Heart right ventricle (tissue), 16 donors: ENCODE data around the gene JUND. TPM values are rescaled to one million over a fixed set of nuclear protein-coding genes. Genes with fewer than 3 reads are reported as not detected.

ENCODE experiments used
- ATAC-seq, 8 donors: fragments of 200-7000 bp; cut with Tn5 transposase; one replicate each; pipeline ENCODE4 v1.9.1; 2020; ENCODE audit warnings: mild to moderate bottlenecking in 8 of 8, moderate library complexity in 8 of 8, moderate number of reproducible peaks in 1 of 8
- DNase-seq, 2 donors: peaks; one replicate each; pipeline ENCODE4 v3.0.0-alpha.2; 2020
- H3K27ac ChIP-seq, 10 donors: fragments of 200-600 bp; sonication (generic) in 2 of 10; one replicate each; pipeline versions ENCODE4 v1.5.0 to v1.8.0; 2020 to 2022; ENCODE audit warnings: mild to moderate bottlenecking in 3 of 10
- H3K27me3 ChIP-seq, 7 donors: fragments of 200-600 bp; one replicate each; pipeline ENCODE4 v1.8.0; 2021 to 2022; ENCODE audit warnings: mild to moderate bottlenecking in 2 of 7
- H3K36me3 ChIP-seq, 9 donors: fragments of 200-600 bp; sonication (generic) in 1 of 9; one replicate each; pipeline versions ENCODE4 v1.5.0 to v1.8.0; 2020 to 2022; ENCODE audit warnings: mild to moderate bottlenecking in 2 of 9
- H3K4me1 ChIP-seq, 9 donors: fragments of 200-600 bp; sonication (generic) in 1 of 9; one replicate each; pipeline versions ENCODE4 v1.5.0 to v1.8.0; 2020 to 2022; ENCODE audit warnings: mild to moderate bottlenecking in 4 of 9
- H3K4me3 ChIP-seq, 10 donors: fragments of 200-600 bp; sonication (generic) in 2 of 10; one replicate each; pipeline versions ENCODE4 v1.5.0 to v1.8.0; 2020 to 2022; ENCODE audit warnings: mild to moderate bottlenecking in 7 of 10, moderate library complexity in 2 of 10
- H3K9me3 ChIP-seq, 11 donors: fragments of 200-600 bp in 10 of 11; sonication (generic) in 2 of 11; one replicate each; pipeline versions ENCODE4 v1.5.0 to v1.8.0; 2013 to 2022; ENCODE audit warnings: mild to moderate bottlenecking in 2 of 11, control low read depth in 1 of 11, moderate library complexity in 1 of 11
- WGBS, 2 donors: extraction: QIAGEN DNeasy Blood & Tissue Kit; methylation state at CpG; one replicate each; pipeline ENCODE4 v1.1.7; 2013; ENCODE audit warnings: inconsistent platforms in 1 of 2; 5-methylcytosine and 5-hydroxymethylcytosine counted together
- intact Hi-C, 10 donors: fragments of 100-400 bp; cut with DNase I; formaldehyde crosslinking; loops; one replicate each; pipeline versions ENCODE4 v1.11.1 to v1.14.2; 2022
- polyA plus RNA-seq, 2 donors: library from polyadenylated mRNA; stranded (reverse); fragments of 200-250 nt; gene quantifications; one replicate each; pipeline ENCODE4 v1.2.3, GENCODE V29; 2013
- total RNA-seq, 10 donors: library from RNA; stranded (reverse); fragmentation: NEBNext Ultra II Directional in 3 of 10; extraction: Animal tissue kit (Norgen Biotek cat#: 25700) in 3 of 10; gene quantifications; one replicate each; pipeline versions ENCODE4 v1.2.1 to v1.2.4, GENCODE V29; 2021 to 2023
- TF ChIP-seq, protein P1 (sequence below), 9 donors: fragments of 200-600 bp; sonication (generic) in 2 of 9; IDR thresholded peaks; one replicate each; pipeline versions ENCODE4 v1.5.0 to v1.8.0; 2021 to 2022; ENCODE audit warnings: antibody characterized with exemption in 9 of 9, mild to moderate bottlenecking in 5 of 9, moderate library complexity in 1 of 9
- donor health status: Arrhythmogenic right ventricular cardiomyopathy.
- donor health status: ischemic (EF 13 %, LVEDD 7.1; RV severe dilation, severe dysfunction).
- donor health status: healthy with polysubstance abuse.
- donor health status: DM: no; HTN: yes; CAD: no.
- donor health status: DM: no; HTN: no; CAD: no.
- donor health status: ischemic (EF 25% LVEDD 6.9; RV normal size, moderate dysfunction).
- donor health status: ischemic (EF 25% LVEDD 5.7; RV mildly dilated, moderate dysfunction).
- donor health status: healthy.
- donor health status: DM: yes; HTN: yes; CAD: no.
- donor health status: Ischemic cardiomyopathy.
- donor health status: ischemic (EF 35%, LVEDD 5.7; RV mildly dilated, moderate dysfunction).
- donor health status: nonischemic (EF 11% LVEDD 7.7; RV severe dilation, severe dysfunction).
- donor health status: DM: yes; HTN: yes; CAD: no.
- donor health status: PGD.
- donor health status: ischemic (EF 29% LVEDD 5.4; RV normal size, mild dysfunction).
- donor health status: nonischemic (EF 23%, LVEDD 6.1; RV moderate dilation, normal function).

Gene JUND
- total and polyA plus RNA-seq, 12 donors: 93.7 to 278 (median 133) TPM

DNA sequence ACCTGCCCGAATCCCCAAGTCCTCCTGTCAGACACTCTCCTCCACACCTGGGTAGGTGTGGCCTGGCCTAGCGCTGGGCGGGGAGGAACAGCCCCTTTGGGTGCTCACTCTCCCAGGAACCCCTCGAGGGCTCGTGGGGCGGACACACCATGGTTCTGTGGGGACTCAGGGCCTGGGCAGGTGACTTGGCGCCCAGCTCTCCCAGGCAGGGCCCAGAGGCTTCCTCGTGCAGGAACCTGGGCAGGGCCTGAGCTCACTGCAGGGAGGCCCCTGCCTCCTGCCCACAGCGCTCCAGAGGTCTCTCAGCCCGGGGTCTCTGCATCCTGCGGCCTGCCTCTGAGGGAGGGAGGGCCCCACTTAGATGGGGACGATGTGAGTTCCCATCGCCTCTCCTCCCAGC, 29.5 kb upstream of the JUND start:
- 92 to 95% methylated on average over 13 of the region's 13 CpGs for WGBS, 2 donors
- peaks cover 0 to 20% (median 10%) of the 10 kb centered on the region in 9 donors for H3K4me1 ChIP-seq
- ATAC-seq (no peak), DNase-seq (no peak)
- H3K27ac ChIP-seq: no peak overlapping the region
- H3K4me3 ChIP-seq: no peak overlapping the region
- TF ChIP-seq, protein P1, sequence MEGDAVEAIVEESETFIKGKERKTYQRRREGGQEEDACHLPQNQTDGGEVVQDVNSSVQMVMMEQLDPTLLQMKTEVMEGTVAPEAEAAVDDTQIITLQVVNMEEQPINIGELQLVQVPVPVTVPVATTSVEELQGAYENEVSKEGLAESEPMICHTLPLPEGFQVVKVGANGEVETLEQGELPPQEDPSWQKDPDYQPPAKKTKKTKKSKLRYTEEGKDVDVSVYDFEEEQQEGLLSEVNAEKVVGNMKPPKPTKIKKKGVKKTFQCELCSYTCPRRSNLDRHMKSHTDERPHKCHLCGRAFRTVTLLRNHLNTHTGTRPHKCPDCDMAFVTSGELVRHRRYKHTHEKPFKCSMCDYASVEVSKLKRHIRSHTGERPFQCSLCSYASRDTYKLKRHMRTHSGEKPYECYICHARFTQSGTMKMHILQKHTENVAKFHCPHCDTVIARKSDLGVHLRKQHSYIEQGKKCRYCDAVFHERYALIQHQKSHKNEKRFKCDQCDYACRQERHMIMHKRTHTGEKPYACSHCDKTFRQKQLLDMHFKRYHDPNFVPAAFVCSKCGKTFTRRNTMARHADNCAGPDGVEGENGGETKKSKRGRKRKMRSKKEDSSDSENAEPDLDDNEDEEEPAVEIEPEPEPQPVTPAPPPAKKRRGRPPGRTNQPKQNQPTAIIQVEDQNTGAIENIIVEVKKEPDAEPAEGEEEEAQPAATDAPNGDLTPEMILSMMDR (IDR thresholded peaks at IDR 0.05): no peak
- H3K36me3 ChIP-seq: peaks cover 0 to 94% (median 6%) of the 10 kb centered on the region in 9 donors
- intact Hi-C loops: no loop called here
- H3K27me3 ChIP-seq: no peaks in the 10 kb centered on the region
- H3K9me3 ChIP-seq: no peaks in the 10 kb centered on the region

DNA sequence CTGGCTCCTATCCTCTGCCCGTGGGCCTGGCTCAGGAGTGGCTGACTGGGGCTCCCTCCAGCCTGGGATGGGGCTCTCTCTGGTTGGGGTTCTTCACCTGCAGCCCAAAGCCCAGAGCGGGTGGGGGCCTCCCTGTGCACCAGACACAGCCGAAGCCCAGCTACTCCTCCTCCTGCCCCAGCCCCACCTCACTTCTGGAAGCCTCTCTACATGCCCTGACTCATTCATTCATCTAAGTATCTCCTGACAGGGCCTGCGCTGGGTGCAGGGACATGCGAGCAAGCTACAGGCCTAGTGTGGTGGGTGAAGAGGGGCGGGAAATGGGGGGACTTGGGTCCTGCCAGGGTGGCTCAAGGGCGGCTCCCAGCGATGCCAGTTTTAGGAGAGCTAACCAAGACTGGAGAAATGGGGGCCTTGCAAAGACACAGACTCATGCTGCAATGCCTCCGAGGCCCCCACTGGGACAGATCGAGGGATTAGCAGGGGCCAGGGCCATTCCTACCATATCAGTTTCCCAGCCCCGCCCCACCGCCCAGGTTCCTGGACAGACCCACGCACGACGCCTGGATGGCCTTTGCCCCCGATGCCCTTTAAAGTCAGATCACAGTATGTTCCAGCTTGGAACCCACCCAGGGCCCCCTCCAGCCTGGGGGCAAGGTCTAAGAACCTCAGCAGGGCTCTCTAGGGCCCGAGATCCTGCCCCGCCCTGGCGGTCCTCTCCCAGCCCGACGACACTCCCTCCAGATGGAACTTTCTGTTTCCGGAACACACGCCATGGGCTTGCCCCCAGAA, 28.9 kb upstream of the JUND start:
- no peak for ATAC-seq
- peaks cover 0 to 88% (median 6%) of the 10 kb centered on the region in 9 donors for H3K36me3 ChIP-seq

DNA sequence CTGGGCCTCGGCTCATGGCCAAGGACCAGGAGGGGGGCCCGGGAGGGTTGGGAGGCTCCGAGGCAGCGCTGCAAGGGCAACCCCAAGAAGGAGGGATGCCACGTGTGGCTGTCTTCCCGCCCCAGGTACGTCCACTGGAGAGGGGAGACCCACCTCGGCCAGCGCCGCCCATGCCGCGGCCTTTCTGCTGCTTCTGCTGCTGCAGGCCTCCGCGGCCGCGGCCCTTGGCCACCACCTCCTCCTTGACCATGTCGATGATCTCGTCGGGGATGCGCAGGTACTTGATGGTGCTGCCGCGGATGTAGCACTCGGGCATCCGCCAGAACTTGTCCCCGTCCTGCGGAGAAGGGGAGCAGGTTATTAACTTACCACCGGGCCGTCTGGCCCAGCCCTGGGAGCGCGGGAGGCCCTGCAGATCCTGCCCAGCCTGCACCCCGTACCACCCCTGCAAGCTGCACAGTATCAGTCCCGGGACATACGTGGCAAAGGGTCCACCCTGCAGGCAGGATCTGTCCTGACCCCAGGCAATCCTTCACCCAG, 28.2 kb upstream of the JUND start:
- Histone ChIP-seq H3K4me3 (no peak overlapping the region), H3K9me3 (no peaks in the 10 kb centered on the region), H3K4me1 (peaks cover 5 to 34% (median 24%) of the 10 kb centered on the region in 9 donors), H3K27ac (no peak overlapping the region), H3K36me3 (peaks cover 0 to 81% (median 6%) of the 10 kb centered on the region in 9 donors), H3K27me3 (no peaks in the 10 kb centered on the region)
- WGBS, 2 donors: 94% methylated on average over 33 of the region's 33 CpGs
- intact Hi-C loops: no loop called here
- no peak for DNase-seq
- TF ChIP-seq, protein P1 (IDR thresholded peaks at IDR 0.05): no peak
- ATAC-seq: no peak

More for the DNA sequence above, 28.9 kb upstream of the JUND start:
- intact Hi-C loops: no loop called here
- TF ChIP-seq, protein P1 (IDR thresholded peaks at IDR 0.05): no peak
- peaks cover 0 to 27% (median 17%) of the 10 kb centered on the region in 9 donors for H3K4me1 ChIP-seq
- no peak for DNase-seq
- no peaks in the 10 kb centered on the region for H3K27me3 ChIP-seq
- H3K9me3 ChIP-seq: no peaks in the 10 kb centered on the region
- WGBS, 2 donors: 84 to 88% methylated on average over 23 of the region's 23 CpGs
- H3K4me3 ChIP-seq: no peak overlapping the region
- H3K27ac ChIP-seq: no peak overlapping the region

DNA sequence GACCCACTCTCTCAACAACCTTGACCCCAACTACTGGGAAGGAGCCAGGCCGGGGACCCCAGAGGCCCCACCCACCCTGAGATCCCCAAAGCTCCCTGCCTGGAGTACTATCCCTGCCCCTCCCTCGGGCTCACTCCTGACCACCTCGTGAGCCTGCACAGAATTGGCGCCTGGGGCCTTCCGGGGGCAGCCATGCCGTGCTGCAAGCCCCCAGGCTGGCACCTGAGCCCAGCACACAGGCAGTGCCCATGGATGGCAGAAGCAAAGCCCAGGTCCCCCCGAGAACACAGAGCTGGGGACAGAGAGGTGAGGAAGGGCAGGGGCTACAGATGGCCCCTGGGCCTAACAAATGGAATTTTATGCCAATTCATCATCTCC, 27.5 kb upstream of the JUND start:
- intact Hi-C loops: no loop called here
- Histone ChIP-seq H3K27ac (no peak overlapping the region), H3K27me3 (no peaks in the 10 kb centered on the region), H3K9me3 (no peaks in the 10 kb centered on the region), H3K36me3 (peaks cover 0 to 74% (median 6%) of the 10 kb centered on the region in 9 donors), H3K4me3 (no peak overlapping the region), H3K4me1 (peaks cover 8 to 41% (median 30%) of the 10 kb centered on the region in 9 donors)
- no peak for ATAC-seq
- no peak for DNase-seq
- WGBS, 2 donors: 89 to 91% methylated on average over 7 of the region's 7 CpGs
- TF ChIP-seq, protein P1 (IDR thresholded peaks at IDR 0.05): no peak
